ENCODE data around the gene GOLGA8F.
"Not testable (repeated sequence)": the region's sequence is repeated elsewhere in the genome, so short reads cannot be mapped to it uniquely, and the experiment has no call there.

GOLGA8F gene, protein sequence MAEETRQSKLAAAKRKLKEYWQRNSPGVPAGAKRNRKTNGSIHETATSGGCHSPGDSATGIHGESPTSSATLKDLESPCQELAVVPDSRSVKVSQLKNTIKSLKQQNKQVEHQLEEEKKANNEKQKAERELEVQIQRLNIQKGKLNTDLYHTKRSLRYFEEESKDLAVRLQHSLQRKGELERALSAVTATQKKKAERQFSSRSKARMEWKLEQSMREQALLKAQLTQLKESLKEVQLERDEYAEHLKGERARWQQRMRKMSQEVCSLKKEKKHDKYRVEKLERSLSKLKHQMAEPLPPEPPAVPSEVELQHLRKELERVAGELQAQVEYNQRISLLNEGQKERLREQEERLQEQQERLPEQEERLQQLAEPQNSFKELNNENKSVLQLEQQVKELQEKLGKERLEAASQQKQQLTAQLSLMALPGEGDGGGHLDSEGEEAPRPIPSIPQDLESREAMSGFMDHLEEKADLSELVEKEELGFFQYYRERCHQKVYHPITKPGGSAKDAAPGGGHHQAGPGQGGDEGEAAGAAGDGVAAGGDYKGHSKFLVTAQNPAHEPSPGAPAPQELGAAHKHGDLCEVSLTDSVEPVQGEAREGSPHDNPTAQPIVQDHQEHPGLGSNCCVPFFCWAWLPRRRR

DNA sequence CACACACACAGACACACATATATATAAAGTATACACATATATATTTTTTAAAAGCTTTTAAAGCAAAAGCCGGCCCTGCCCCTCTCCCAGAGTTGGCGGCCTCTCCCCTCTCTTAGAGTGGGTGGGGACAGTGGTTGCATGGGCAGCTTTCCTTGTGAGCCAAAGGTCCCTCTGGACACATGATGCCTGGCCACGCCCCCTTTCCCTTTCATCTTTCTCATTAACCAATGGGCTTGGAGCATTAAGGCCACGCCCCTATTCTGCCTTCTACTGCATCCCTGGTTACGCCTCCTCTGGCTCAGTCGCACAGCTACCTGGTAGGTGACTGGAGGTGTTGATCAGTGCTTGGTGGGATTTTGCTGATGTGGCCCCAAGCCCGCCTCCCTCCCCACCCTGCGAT is at the start of gene GOLGA8F:
Gene GOLGA8F, plus strand, starts transcription at position 301 of the 400 bp plus-strand sequence. Its CDS starts 98 bp downstream, at position 399.
- not testable (repeated sequence) for H3K9ac ChIP-seq, H3K9me3 ChIP-seq, H3K4me2 ChIP-seq, H3K36me3 ChIP-seq, H4K20me1 ChIP-seq, H3K27me3 ChIP-seq, H3K4me1 ChIP-seq, H3K27ac ChIP-seq, H3K4me3 ChIP-seq

- not testable (repeated sequence) for H3K9ac ChIP-seq, H3K27ac ChIP-seq, H3K36me3 ChIP-seq, H3K4me1 ChIP-seq, H4K20me1 ChIP-seq, H3K4me2 ChIP-seq, H3K9me3 ChIP-seq, H3K27me3 ChIP-seq, H3K4me3 ChIP-seq
These were observed 20.5 kb upstream of the GOLGA8F start, which contains the start of gene GOLGA6L24 for GRCh38 chr15:28357984-28358383. GOLGA6L24 (minus strand) TSS chr15:28358084; CDS start chr15:28358023, 61 bp downstream.

DNA sequence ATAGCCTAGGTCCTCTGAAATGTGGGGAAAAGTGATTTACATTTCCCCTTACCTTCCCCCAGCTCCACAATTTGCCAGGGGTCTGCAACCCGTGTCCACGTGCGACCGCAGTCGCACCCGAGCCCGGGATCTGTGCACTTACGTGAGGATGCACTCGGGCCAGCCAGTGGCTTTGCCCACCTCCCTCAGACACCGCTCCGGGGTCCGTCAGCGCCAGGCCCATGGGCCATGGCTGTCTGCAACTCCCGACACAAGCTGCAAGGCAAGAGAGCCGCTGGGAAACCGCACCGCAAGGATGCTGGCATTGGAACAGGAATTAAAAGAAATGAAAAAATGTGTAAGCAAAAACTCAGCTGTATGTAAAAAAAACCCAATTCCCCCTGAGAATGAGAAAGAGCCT is 13.0 kb upstream of the GOLGA8F start:
- not testable (repeated sequence) for H3K27me3 ChIP-seq, H3K4me3 ChIP-seq, H3K9me3 ChIP-seq, H3K4me2 ChIP-seq, H3K36me3 ChIP-seq, H3K4me1 ChIP-seq, H4K20me1 ChIP-seq, H3K27ac ChIP-seq, H3K9ac ChIP-seq

- H3K36me3 ChIP-seq, H3K4me2 ChIP-seq, H3K27ac ChIP-seq, H3K4me3 ChIP-seq, H4K20me1 ChIP-seq, H3K9ac ChIP-seq, H3K9me3 ChIP-seq, H3K27me3 ChIP-seq, H3K4me1 ChIP-seq: not testable (repeated sequence)
These were observed 1.6 kb downstream of the GOLGA8F start for GRCh38 chr15:28380053-28380452.

- H4K20me1 ChIP-seq, H3K9ac ChIP-seq: not testable (repeated sequence)
These were observed 17.6 kb downstream of the GOLGA8F start for GRCh38 chr15:28396022-28396421.

GRCh38 chr15:28402774-28403435 is 24.4 kb downstream of the GOLGA8F start:
- not testable (repeated sequence) for H4K20me1 ChIP-seq, H3K4me1 ChIP-seq, H3K4me2 ChIP-seq, H3K9ac ChIP-seq, H3K27me3 ChIP-seq, H3K9me3 ChIP-seq, H3K27ac ChIP-seq, H3K4me3 ChIP-seq, H3K36me3 ChIP-seq

More at GRCh38 chr15:28396022-28396421, 17.6 kb downstream of the GOLGA8F start:
- H3K9me3 ChIP-seq, H3K27ac ChIP-seq, H3K27me3 ChIP-seq, H3K4me2 ChIP-seq, H3K36me3 ChIP-seq, H3K4me3 ChIP-seq, H3K4me1 ChIP-seq: not testable (repeated sequence)

DNA sequence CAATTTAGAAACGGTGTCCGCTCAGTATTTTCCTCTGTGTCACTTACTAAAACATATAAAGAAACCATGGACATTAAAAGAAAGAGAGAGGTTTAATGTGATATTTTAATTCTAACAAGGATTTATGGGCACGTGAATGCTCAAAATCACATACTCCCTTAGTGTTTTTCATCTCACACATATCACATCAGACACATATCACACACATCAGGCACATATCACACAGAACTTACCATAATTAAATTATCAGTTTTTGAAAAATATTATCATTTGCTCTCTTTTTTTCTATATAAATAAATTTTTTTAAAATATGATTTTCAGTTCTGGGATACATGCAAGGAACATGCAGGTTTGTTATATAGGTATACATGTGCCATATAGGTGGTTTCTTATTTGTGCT is 42.0 kb downstream of the GOLGA8F start:
- not testable (repeated sequence) for H3K27ac ChIP-seq, H3K4me1 ChIP-seq

DNA sequence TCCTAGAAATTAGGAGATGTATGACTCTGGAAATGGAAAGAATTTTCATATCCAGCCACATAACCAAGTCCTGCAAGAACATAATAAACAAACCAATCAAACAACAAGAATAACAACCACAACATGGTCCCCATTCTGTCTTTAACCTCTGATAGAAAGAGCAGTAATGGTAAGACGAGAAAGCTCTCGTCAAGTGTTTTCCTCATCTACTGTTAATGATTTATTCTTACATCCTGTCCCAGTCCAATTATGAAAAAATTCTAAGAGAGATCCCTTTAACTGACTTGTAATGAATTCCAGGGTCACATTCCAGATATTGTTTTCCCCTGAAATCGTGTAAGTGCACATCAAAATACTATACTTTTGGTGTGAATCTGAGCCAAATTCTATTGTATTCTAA is 57.1 kb downstream of the GOLGA8F start:
- H3K4me3 ChIP-seq, H3K27ac ChIP-seq, H3K9me3 ChIP-seq, H3K4me2 ChIP-seq, H3K36me3 ChIP-seq, H3K4me1 ChIP-seq, H3K27me3 ChIP-seq, H4K20me1 ChIP-seq, H3K9ac ChIP-seq: not testable (repeated sequence)

More for the DNA sequence above, 42.0 kb downstream of the GOLGA8F start:
- H3K9ac ChIP-seq, H3K4me3 ChIP-seq, H4K20me1 ChIP-seq, H3K4me2 ChIP-seq, H3K9me3 ChIP-seq, H3K27me3 ChIP-seq, H3K36me3 ChIP-seq: not testable (repeated sequence)

All from BLaER1 (cell line).